Superior temporal gyrus (tissue), 1 donor: ENCODE data around the gene VPS13D.
"Not testable (repeated sequence)": the region's sequence is repeated elsewhere in the genome, so short reads cannot be mapped to it uniquely, and the experiment has no call there.

Experiments used
- DNase-seq: peaks from one replicate; pipeline ENCODE4 v3.0.0-alpha.2; 2016; ENCODE audit errors: extremely low spot score

Gene VPS13D

GRCh38 chr1:12537294-12537693 is 307.5 kb downstream of the VPS13D start:
- no peak for DNase-seq

DNA sequence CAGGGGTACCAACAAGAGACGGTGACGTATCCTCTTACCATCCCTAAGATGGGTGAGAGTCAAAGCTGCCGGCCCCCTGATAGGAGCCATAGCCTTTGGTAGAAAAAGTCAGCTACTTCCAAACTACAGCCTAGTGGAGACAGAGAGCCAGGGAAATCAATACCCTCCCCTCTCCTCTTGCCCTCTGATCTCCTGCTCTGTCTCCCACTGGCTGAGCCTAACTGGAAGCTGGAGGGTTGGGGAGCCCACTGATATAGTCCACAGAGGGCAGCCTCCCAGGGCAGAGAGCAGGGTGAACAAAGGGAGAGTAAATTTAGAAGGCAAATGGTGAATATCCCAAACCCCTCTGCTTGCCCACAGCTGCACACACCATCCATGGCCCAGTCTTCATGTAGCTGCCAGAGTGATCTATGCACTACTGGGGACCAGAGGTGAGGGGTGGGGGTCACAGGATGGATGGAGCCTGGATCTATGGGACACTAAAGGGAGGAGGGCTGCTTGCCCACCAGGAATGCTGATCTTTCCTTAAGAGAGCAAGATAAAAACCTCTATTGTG is 308.2 kb downstream of the VPS13D start:
- no peak for DNase-seq

DNA sequence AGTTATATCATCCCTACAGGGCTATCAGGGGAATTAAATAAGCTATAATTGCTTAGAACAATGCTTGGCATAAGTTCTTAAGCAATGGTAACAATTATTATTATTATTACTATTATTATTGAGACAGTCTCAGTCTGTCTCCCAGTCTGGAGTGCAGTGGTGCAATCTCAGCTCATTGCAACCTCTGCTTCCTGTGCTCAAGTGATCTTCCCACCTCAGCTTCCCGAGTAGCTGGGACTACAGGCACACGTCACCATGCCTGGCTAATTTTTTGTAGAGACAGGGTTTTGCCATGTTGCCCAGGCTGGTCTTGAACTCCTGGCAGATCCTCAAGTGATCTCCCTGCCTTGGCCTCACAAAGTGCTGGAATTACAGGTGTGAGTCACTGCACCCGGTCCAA is 308.7 kb downstream of the VPS13D start:
- DNase-seq: not testable (repeated sequence)

- no peak for DNase-seq
Measured at GRCh38 chr1:12539320-12539704, 309.5 kb downstream of the VPS13D start.

DNA sequence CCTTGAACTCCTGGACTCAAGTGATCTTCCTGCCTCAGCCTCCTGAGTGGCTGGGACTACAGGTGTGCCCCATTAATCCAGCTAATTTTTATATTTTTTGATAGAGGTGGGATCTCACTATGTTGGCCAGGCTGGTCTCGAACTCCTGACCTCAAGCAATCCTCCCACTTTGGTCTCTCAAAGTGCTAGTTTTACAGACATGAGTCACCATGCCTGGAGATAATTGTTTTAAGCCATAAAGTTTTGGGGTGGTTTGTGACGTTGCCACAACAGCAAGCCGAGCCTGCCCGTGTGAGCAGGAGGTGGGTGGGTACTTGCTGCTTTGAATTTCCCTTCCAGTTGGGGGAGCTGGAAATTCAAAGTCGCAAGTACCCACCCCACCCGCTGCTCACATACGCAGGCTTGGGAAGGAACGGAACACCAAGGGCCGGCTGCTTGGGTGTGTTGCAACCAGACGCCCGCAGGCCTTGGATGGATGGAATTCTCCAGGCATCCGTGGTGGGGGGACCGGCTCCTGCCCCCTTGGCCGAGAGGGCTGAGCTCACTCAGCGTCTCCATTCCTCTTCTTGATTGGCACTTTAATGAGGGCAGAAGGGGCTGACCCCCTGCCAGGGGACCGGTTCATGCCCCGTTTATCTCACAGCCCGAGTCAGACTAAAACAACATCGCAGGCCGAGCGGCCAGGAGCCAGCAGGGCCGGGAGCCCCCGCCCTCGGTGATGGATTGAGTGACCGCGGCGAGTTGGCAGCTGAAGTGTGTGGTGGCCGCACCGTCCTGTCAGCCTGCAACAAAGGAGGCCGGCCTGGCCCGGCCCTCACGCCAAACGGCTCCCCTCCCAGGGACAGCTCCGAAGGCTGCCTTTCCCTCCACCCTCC is 310.1 kb downstream of the VPS13D start:
- DNase-seq: no peak

GRCh38 chr1:12540580-12541273 is 310.9 kb downstream of the VPS13D start:
- no peak for DNase-seq

DNA sequence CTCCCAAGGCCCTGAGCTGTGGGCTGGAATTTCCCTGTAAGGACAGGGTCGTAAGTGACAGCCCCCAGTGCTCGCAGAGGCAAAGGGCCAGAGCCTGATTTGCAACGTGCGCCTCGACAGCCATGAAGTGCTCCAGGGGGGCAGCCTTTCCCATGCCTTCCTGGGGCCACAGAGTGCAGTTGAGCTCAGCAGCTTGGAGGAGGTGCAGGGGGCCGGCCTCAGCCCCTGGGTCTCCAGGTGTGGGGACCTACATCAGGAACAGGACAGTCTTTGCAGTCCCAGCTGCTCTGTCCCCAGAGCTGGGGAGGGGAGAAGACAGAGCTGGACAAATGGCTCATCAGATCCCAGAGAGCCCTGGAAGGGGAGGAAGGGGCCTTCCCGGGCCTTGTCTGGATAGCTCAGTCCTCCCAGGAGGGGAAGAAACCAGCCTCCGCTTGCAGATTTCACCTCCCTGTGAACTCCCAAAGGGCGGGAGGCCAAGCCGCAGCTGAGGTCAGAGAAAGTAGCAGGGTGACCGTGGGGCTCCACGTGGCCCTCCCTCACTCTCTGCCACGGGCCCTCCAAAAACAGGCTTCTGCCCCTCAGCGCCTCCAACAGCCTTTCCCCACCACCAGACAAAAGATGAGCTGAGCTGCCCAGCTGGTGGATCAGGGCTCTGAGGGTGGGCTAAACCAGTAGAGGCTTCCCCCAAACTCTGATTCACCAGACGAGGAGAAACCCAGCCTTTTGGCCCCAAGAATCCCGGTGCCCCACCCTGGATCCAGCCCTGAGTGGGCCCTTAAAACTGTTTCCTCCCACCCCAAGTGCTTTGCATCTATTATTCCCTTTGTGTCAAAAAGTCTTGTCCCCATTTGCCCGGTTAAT is 311.7 kb downstream of the VPS13D start:
- no peak for DNase-seq

DNA sequence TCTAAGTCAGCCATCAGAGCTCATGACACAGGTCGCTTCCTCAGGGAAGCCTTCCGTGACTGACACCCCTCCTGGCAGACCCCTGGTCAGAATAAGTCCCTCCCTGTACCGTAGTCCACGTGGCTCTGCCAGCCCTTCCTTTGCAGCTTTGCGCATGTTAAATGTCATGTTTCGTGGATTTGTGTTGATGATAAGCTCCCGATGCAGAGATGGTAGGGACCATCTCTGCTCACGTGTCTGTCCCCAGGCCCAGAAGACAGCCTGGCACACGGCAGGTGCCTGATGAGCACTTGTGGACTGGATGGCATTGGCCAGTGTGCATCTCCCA is 312.3 kb downstream of the VPS13D start:
- no peak for DNase-seq

DNA sequence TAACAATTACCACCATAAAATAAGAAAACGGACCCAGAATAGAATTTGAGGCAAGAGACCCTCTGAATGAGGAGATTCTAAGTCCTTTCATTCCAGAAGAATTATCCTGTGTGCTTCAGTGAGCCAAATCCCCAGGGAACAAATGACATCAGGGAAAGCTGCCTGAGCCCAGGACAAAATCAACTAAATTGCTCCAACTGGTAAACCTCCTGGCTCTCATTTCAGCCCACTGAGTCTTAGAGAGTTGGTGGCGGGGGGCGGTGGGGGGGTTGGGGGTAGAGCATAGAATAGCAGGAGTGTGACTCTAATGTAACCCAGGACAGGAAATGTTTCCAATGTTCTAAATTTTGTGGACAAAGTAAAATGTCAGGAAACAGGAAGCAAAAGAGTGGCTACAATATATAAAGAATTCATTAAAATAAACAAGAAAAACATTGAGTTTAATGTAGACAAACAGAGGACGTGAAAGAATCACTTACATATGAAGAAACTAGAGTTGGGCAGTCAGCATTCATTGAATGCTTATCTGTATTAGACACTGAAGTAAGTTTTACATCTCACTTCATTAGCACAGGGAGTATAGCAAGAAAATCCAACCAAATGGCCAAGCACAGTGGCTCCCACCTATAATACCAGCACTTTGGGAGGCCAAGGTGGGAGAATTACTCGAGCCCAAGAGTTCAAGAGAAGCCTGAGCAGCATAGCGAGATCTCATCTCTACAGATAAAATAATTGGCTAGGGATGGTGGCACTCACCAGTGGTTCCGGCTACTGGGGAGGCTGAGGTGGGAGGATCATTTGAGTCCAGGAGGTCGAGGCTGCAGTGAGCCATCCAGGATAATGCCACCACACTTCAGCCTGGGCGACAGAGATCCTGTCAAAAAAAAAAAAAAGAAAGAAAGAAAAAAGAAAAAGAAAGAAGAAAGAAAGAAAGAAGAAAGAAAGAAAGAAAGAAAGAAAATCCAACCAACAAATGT is 313.1 kb downstream of the VPS13D start:
- DNase-seq: no peak

- no peak for DNase-seq
Measured at GRCh38 chr1:12543740-12544154, 313.9 kb downstream of the VPS13D start.

GRCh38 chr1:12544357-12544756 is 314.5 kb downstream of the VPS13D start:
- DNase-seq: no peak

DNA sequence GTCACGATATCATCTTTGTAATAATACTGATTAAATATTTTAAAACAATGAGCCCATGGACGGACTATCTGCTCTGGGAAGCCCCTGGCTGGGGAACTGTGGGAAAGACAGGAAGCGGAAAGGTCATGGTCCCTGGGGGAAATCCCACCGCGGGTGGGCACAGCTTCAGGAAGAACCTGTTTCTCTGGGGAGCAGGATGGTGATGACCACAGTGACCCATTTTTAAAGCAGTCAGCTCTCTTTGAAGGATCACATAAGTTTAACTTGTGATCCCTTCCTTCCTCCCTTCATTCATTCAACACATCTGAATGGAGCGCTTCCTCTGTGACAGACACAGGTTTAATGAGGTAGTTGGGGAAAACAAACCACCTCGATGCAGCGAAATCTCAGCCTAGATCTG is 315.2 kb downstream of the VPS13D start:
- no peak for DNase-seq

- DNase-seq: no peak
Measured at GRCh38 chr1:12546771-12547585, 317.1 kb downstream of the VPS13D start.

DNA sequence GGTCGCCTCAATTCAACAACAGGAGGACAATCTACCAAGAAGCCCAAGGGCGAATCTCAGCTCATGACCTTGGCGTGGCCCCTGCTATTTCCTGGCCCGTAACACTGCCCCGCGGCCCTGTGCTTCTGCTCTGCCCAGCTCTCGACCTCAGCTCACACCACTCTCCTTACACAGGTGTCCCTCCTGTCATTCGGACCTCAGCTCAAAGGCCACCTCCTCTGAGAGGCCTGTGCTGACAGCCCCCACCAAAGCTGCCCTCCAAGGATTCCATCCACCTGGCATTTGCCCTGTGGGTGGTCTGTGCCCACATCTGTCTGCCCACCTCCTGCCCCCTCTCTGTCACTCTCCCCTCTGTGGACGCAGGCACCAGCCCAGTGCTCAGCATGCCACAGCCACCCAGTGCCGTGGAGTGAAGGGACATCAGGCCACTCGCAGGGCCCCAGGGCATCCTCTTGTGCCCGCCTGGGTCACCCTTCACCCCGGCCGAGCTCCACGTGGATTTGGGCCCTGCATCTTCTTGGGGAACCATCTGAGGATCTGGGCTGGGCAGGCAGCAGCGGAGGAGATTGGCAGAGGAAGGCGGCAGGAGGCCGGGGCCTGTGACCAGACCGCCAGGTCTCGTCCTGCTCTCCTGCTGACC is 317.9 kb downstream of the VPS13D start:
- DNase-seq: no peak

DNA sequence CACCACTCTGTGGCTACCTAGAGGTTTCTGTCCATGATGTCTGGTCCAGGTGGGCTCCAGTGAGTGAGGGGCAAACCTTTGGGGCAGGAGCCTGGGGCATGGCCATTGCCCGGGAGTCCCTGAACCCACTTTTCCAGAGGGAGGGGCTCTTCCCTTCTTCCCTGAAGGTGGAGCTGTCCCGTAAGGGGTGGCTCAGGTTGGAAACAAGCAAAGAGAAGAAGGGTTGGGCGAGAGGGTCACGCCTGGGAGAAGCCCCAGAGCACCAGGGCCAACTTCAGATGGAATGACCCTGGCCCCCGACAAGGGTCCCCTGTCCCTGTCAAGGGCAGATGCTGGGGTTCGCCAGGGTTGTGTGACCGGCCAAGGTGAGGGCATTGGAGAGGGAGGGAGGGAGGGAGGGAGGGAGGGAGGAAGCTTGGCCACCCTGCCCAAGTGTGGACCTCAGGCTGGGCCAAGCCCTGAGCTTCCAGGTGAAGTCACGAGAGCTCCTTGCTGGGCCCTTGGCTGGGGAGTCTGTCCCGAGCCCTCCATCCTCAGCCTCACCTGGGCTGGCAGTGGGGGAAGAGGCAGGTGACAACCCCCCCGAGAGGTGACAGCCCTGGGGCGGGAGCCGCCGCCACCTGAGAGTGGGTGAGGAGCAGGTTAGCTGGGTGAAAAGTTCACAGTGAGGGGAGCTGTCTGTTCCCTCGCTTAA is 318.6 kb downstream of the VPS13D start:
- DNase-seq: no peak

- DNase-seq: no peak
Measured at GRCh38 chr1:12548973-12549459, 319.2 kb downstream of the VPS13D start.

DNA sequence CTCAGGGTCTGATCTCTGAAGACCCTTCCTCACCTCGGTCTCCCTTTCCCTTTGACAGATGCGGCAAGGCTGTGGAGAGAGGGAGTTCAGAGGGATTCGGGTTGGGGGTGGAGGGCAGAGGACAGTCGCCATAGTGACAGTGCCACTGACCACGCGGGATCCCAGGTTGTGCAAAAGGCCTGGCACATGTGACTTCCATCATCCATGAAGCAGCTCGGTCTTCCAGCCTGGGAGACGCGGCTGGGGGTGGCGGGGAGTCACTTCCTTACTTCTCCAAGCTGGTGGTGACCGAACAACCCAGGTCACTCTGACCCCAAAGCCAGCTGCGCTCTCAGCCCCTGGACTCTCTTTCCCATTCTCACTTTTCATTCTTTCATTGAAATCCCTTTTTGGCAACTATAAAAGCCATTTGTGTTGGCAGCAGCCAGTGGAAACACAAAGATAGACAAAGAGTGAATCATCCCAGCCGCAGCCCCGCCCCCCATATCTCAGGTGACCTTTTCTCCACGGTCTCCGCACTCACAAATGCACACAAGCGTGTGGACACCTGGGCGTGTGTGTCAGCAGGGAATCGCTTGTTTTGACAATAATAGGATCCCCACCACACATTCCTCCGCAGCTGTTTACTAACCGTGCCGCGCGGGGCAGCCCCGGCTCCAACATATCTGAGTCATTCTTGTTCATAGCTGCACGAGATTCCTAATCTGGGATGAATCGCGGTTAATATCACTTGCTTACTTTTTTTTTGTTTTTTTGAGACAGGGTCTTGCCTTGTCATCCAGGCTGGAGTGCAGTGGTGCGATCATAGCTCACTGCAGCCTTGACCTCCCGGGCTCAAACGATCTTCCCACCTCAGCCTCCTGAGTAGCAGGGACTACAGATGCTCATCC is 319.9 kb downstream of the VPS13D start:
- DNase-seq: no peak

DNA sequence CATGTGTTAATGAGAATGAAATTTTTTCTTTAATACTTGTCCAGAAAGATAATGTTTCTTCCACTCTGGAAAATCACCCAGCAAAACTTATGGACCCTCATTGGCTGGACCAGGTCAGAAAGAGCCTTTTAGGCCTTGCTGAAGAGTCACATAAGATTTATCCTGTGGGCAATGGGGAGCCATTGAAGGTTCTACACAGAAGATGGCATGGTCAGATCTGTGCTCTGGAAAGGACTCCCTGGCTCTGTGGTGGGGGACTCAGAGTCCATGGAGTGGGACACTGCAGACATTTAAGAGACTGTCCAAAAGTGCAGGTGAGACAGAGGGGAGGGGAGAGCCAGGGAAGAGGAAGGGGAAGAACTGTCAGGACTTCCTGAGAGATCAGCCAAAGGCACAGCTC is 321.8 kb downstream of the VPS13D start:
- DNase-seq: no peak
